ENCODE results near the gene MYO1B. TPM values are rescaled to one million over a fixed set of nuclear protein-coding genes. Genes with fewer than 3 reads are reported as not detected.

MYO1B gene
- total and polyA plus RNA-seq, 2 of the 8 experiments (the other 6 are each of a cell fraction or from before 2014, with no cell fraction given): 15.5 to 61.2 TPM

GRCh38 chr2:191230174-191230573 is 15.0 kb upstream of the MYO1B start:
- POLR2A ChIA-PET (ENCODE audit: partially characterized antibody): no interaction called here
- Histone ChIP-seq H3K23ac (ENCODE audit: insufficient read length) (no peak overlapping the region), H3K79me1 (ENCODE audit: low read depth, low read length) (no peaks in the 10 kb centered on the region), H2AK5ac (ENCODE audit: low read depth, low read length) (no peak overlapping the region), H4K8ac (ENCODE audit: extremely low read depth, insufficient read depth, low read length) (no peak overlapping the region), H2BK12ac (ENCODE audit: low read depth, low read length) (no peak overlapping the region), H3K4me2 (ENCODE audit: insufficient read depth in 1 of 2, low read depth in 2 of 2, low read length in 2 of 2) (no peak overlapping the region), H2BK5ac (ENCODE audit: low read depth, low read length) (no peak overlapping the region), H4K91ac (replicated peaks; ENCODE audit: insufficient read length, low read length) (no peak overlapping the region), H3K79me2 (ENCODE audit: control insufficient read depth in 1 of 2, insufficient read depth in 2 of 2, low read length in 2 of 2) (no peaks in the 10 kb centered on the region), H3K36me3 (ENCODE audit: control insufficient read depth in 2 of 4, insufficient read depth in 4 of 4, low read length in 3 of 4) (no peaks in the 10 kb centered on the region), H3K18ac (ENCODE audit: extremely low read depth, low read length) (no peak overlapping the region), H3K14ac (ENCODE audit: insufficient read length) (no peak overlapping the region), H3K4me1 (replicated peaks in 1 of 4; ENCODE audit: control insufficient read depth in 3 of 4, insufficient read depth in 4 of 4, low read length in 3 of 4) (peaks cover under 1 to 6% (median 2%) of the 10 kb centered on the region in 4 experiments; a peak in 5 of 7 replicates), H3K9ac (replicated peaks in 1 of 4; ENCODE audit: extremely low read depth in 1 of 4, low read depth in 3 of 4, low read length in 3 of 4) (no peak overlapping the region), H4K20me1 (replicated peaks in 1 of 2; ENCODE audit: control insufficient read depth in 1 of 2, insufficient read depth in 2 of 2, low read length in 2 of 2) (no peaks in the 10 kb centered on the region), H2BK120ac (replicated peaks; ENCODE audit: low read depth, low read length) (no peak overlapping the region), H3K56ac (replicated peaks; ENCODE audit: insufficient read length, low read depth, low read length) (no peak overlapping the region), H2BK15ac (ENCODE audit: low read length) (no peak overlapping the region), H2AFZ (ENCODE audit: low read length) (no peak overlapping the region), H3K27me3 (replicated peaks in 1 of 4; ENCODE audit: control insufficient read depth in 3 of 4, extremely low read depth in 1 of 4, insufficient read depth in 3 of 4, low read length in 3 of 4) (no peaks in the 10 kb centered on the region), H3K4ac (replicated peaks; ENCODE audit: insufficient read length, low read depth, low read length) (no peak overlapping the region), H3K23me2 (ENCODE audit: low read depth, low read length) (no peaks in the 10 kb centered on the region), H2BK20ac (ENCODE audit: low read length) (no peak overlapping the region), H3K4me3 (ENCODE audit: extremely low read depth in 1 of 4, insufficient read depth in 2 of 4, low read depth in 3 of 4, low read length in 4 of 4) (no peak overlapping the region), H4K5ac (ENCODE audit: insufficient read length, low read depth, low read length) (no peak overlapping the region), H3K9me3 (ENCODE audit: insufficient read depth in 2 of 2, low read depth in 1 of 2, low read length in 1 of 2) (no peaks in the 10 kb centered on the region), H3K27ac (ENCODE audit: low read depth, low read length) (no peak overlapping the region)
- WGBS, 2 experiments (ENCODE audit: extremely low coverage in 1 of 2, insufficient coverage in 1 of 2, insufficient read length in 1 of 2, insufficient replicate concordance in 2 of 2, low coverage in 1 of 2, low lambda C conversion rate in 2 of 2, missing lambda C conversion rate in 1 of 2): 87% methylated on average over 5 of the region's 5 CpGs; no CpG with 5 or more reads in 1 of the 2 experiments
- DNase-seq (ENCODE audit: low read depth in 1 of 2, low spot score in 2 of 2): no peak
- CTCF ChIA-PET (ENCODE audit: partially characterized antibody): interaction anchor here (0.8 to 1.5 kb wide), 5 partner anchors 13 to 191 kb away, joined by 3 to 4 read pairs (median 3); no protein-coding TSS in a partner anchor
- FAIRE-seq: no peak
- no peak for TF ChIP-seq KDM1A (IDR thresholded peaks at IDR 0.05; ENCODE audit: borderline replicate concordance, low read length)
- TF ChIP-seq SP1 (IDR thresholded peaks at IDR 0.05; ENCODE audit: low read depth, low read length): no peak
- no peak for TF ChIP-seq RNF2 (IDR thresholded peaks at IDR 0.05; ENCODE audit: borderline replicate concordance, low read depth, low read length, missing control alignments, poor library complexity, severe bottlenecking)
- TF ChIP-seq SP4 (IDR thresholded peaks at IDR 0.05; ENCODE audit: low read length): no peak
- TF ChIP-seq CREB1 (IDR thresholded peaks at IDR 0.05): no peak
- TF ChIP-seq PHF8 (conservative IDR thresholded peaks at IDR 0.05; ENCODE audit: low read depth, low read length): no peak
- TF ChIP-seq RXRA (IDR thresholded peaks at IDR 0.05; ENCODE audit: insufficient read depth, low read depth, low read length): no peak
- TF ChIP-seq MAFK (IDR thresholded peaks at IDR 0.05; ENCODE audit: low read depth, low read length): no peak
- TF ChIP-seq E2F6 (IDR thresholded peaks at IDR 0.05): no peak
- TF ChIP-seq ASH2L (IDR thresholded peaks at IDR 0.05; ENCODE audit: low read length): no peak
- no peak for TF ChIP-seq SIRT6 (IDR thresholded peaks at IDR 0.05; ENCODE audit: low read length)
- no peak for TF ChIP-seq ATF2 (IDR thresholded peaks at IDR 0.05; ENCODE audit: low read length)
- TF ChIP-seq TCF12 (IDR thresholded peaks at IDR 0.05; ENCODE audit: low read depth, low read length): no peak

Data from H1 (cell line).